HG03354 (cell line): ENCODE results near the gene BOLL.
"Not testable (repeated sequence)": the region's sequence is repeated elsewhere in the genome, so short reads cannot be mapped to it uniquely, and the experiment has no call there.

Source experiments
- ATAC-seq: cut with Tn5 transposase; IDR thresholded peaks from one replicate; pipeline ENCODE4 v1.9.1; 2021; ENCODE audit warnings: mild to moderate bottlenecking; ENCODE audit not compliant: unreplicated experiment, poor library complexity, severe bottlenecking

BOLL gene

DNA sequence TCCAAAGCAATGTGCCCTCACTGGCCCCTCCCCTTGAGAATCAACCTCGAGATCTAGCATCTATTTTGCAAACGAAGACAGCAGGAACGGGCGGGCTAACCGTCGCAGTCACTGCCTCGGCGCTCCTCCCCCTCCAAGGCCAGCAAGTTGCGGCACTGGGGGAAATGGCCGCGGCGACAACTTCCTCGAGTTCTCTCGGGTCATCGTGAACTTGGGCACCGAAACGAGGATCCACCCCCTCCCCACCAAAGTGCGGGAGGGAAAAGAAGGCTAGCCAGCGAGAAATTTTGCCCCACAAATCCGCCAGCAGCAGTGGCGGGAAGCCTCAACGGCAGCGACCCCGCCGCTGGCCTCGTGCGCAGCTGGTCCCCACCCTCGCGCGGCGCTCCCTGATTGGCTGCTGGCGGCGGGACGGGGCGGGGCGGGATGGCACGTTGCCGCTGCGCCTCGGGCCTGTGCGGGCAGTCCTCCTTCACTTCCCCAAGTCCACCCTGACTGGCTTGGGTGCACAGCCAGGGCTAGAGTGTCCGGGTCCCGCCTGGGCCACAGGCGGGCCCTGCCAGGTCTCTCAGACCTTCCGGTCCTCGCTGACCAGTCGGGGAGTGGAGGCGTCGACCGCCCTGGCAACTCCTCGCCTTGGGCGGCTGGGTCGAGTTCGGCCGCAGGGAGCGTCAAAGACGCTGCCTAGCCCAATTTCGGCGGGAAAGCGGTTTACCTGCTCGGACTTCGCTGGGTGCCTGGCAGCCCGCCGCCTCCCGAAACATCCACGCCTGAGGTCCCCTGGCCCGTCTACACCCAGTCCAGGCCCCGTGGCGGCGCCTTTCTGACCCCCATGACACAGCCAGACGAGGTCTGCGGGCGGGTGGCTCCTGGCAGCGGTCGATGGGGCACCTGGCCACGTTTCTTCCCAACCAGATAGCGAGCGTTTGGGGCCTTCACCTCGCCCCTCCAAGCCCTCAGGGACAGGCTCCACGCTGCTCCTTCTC lies at the start of gene BOLL:
BOLL (minus strand) TSS at position 364 of the 986 bp plus-strand sequence. CDS start 3,469 bp downstream, outside the sequence.
- no peak for ATAC-seq

DNA sequence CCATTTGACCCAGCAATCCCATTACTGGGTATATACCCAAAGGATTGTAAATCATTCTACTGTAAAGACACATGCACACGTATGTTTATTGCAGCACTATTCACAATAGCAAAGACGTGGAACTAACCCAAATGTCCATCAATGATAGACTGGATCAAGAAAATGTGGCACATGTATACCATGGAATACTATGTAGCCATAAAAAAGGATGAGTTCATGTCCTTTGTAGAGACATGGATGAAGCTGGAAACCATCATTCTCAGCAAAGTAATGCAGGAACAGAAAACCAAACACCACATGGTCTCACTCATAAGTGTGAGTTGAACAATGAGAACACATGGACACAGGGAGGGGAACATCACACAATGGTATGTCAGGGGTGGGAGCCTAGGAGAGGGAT lies 49.7 kb upstream of the BOLL start:
- not testable (repeated sequence) for ATAC-seq

DNA sequence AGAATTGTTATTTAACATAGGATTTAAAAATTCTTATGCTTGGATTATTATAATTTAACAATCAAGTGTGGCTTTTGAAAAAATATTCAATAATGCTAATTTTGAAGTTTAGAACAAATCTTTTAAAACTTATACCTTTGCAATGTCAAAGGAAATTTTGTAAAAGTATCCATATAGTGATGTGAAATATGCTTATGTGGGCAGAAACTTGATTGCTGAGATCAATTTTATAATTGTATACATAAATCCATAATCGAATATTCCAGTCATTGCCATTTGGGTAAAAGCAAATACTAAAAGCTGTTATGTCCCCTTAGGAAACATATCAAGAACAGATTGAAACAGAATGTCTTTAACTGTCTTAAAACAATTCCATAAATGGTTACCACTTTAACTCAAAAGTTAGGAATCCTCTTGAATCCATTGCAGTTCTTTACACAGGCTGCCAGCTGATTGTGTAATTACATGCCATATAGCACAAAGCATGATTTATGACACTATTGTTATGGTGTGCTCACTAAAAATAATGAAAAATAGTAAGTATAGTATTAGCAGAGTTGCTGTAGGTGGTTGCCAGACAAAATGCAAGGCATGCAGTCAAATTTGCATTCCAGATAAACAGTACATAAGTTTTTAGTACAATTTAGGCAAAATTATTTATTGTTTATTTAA lies 43.5 kb upstream of the BOLL start:
- ATAC-seq: no peak

GRCh38 chr2:197827618-197828017 lies 42.5 kb upstream of the BOLL start:
- ATAC-seq: no peak

DNA sequence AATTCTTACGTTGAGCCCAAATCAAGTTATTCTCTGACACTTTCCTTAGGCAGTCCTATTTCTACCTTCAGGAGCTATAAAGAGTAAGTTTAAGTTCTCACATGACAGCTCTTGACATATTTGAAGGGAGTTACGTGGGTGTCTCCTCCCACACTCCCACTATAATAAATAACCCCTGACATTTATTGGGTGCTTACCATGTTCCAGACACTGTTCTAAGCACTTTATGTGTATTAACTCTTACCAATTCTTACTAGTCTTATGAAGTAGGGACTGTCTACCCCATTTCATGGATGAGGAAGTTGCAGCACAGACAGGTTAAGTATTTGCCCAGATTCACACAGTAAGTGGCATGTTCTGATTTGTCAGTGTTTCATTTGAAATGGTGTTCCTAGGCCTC lies 37.2 kb upstream of the BOLL start:
- ATAC-seq: no peak

GRCh38 chr2:197821550-197822289 lies 36.6 kb upstream of the BOLL start:
- no peak for ATAC-seq

DNA sequence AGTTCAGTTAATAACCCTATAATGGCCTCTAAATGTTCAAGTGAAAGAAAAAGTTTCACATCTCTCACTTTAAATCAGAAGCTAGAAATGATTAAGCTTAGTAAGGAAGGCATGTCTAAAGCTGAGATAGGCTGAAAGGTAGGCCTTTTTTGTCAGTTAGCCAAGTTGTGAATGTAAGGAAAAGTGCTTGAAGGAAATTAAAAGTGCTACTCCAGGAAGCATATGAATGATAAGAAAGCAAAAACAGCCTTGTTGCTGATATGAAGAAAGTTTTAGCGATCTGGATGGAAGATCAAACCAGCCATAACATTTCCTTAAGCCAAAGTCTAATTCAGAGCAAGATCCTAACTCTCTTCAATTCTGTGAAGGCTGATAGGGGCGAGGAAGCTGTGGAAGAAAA lies 29.4 kb upstream of the BOLL start:
- ATAC-seq: no peak

- peak; percentile 77 for ATAC-seq
These were observed 28.1 kb upstream of the BOLL start for GRCh38 chr2:197813093-197813787.

GRCh38 chr2:197810491-197810890 lies 25.4 kb upstream of the BOLL start:
- ATAC-seq: no peak

GRCh38 chr2:197810016-197810415 lies 24.9 kb upstream of the BOLL start:
- no peak for ATAC-seq

DNA sequence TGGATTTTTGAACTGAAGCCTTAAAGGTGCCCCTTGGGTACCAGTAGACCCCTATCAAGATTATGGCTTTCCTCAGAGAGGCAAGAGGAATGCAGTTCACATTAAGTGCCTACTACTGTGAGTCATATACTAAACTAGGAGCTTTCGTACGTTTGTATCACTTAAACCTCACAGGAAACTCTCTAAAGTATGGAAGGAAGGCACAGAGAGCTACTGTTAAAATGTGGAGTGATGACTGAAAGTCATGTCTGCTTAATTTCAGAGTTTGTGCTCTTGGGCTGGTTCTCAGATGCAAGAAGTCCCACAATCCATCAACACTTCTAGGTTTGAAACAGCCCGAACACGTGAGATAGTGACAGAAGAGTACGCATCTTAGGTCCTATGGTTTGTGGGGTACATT lies 23.9 kb upstream of the BOLL start:
- ATAC-seq: no peak

DNA sequence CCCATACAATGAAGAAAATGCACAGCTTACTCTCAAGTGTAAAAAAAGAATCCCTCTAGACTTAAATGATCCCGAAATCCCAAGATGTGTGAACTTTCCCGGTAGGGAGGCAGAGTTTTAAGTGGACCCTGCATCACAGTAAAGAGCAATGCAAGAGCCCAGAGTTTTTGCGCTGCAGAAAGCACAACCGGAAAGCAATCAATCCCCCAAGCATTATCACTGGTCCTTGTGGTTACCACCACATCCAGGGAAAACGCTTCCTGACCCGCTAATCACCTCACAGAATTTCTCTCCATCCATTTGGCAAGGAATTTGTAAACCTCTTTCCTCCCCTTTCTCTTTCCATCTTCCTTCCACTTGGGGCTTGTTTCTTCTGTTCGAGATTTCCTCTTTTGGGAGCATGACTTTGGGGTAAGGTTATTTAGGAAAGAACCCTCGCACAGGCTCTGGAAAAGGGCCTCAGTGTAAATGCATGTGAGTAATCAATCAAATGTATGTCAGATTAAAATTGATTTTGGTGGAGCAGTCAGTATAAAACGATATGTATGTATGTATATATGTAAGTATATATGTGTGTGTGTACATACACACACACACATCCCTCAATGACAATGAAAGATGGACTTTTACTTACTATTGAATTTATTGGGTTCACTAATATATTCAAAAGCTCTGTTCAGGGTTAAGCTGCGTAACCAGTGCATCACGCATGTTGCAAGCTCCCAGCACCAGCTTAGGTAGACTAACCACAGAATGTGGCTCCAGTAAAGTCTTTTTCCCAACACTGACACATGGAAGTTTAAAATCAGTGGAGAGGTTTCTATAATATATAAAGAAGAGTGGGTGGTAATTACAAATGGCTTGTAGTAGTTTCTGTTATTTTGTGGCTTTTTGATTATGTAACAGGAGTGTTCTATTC lies 20.9 kb upstream of the BOLL start:
- no peak for ATAC-seq

DNA sequence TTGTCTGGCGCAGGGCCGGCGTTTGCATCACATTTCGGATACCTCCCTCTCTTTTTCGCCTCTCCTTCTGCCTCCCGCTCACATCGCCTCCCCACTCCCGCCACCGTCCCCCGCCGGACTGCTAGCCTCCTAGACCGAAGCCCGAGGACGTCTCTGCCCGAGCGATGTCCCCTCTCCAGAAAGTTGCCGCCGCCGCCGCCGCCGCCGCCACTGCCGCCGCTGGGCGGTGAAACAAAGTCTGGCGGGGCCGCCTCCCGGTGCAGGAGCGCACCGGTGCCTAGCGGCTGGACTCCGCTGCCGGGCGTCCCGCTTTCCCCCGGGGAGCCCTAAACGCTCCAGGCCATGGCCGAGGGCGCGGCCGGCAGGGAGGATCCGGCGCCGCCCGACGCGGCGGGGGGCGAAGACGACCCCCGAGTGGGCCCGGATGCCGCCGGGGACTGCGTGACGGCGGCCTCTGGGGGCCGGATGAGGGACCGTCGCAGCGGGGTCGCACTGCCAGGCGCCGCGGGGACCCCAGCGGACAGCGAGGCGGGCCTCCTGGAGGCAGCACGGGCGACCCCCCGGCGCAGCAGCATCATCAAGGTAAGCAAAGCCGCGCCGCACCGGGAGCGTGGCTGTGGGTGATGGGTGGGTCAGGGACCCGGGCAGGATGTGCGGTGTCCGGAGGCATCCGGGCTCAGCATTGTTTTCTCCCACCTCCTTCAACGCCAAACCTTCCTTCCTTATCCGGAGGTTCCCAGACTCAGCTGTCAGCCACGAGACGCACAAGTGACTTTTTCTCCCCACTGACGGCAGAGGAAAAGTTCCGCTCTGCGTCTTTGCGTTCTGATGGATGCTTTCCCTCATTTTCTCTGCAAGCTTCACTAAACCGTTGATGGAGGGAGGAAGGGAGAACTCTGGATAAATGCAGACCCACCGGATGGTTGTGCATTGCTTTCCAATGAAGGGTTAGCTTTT lies 19.9 kb upstream of the BOLL start:
- ATAC-seq: peak; percentile 45

DNA sequence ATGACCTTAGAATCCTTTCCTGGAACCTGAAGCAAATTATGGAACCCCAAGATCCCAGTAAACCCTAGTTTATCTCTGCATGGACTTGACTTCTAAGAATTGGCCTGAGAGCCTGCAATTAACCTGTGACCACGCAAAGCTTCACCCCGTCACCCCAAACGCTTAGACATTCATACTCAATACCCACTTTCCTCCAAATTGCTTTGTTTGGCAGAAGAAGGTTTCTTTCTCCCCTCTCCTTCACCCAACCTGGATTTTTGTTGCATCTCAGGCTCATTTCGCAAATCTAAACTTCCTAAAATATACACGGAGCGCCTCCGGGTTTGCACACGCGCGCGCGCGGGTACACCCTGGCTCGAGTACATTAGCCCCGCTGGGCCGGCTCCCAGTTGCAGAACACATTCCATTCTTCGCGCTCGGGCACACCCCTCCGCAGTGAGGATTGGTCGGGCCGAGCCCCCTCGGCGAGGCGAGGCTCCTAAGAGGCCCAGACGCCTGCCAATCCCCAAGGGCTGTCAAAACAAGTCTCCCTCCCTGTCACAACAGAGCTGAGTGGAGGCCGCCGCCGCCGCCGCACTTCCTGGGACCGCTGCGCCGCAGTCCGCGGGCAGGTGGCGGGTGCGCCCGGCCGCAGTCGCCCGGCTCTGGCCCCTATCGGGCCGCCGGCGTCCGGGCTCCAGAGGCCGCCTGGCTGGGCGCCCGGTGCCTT lies 19.1 kb upstream of the BOLL start, which contains the start of gene PLCL1:
PLCL1 (plus strand) TSS at position 545 of the 709 bp plus-strand sequence.
- ATAC-seq: peak; percentile 100

DNA sequence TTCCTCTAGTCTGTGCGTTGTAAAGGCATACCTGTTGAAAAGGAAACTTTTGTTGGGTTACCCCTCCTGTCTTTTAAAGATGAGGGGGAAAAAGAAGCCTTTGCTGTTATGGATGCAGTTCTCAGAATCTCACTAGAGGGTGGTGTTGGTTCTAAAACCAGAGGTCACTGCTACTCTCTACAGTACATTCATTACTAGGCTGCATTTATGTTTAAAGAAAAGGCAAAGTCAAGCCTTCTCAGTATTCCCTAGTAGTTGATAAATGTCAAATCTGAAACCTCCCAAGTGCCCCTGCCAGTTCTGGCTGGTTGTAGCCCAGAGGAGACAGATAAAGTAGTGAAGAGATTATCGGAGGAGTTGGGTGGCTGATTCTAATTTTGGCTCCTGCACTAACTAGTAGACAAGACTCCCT lies 17.9 kb upstream of the BOLL start:
- peak; percentile 48 for ATAC-seq

DNA sequence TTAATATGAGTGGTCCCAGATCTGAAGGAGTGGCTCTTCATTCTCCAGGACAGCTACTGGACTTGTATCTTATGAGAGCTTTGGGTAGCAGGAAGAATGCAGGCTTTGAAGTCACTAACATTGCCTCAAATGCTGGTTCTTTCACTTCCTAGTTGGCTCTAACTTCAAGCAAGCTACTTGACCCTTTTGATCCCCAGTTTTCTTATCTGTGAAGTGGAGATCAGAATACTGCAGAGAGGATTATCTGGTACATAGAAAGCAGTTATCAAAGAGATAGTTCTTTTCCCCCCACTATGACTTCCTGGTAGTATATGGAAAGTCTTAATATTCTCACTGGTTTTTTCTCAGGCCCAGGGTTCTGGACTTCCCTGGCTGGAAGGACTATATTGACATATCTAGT lies 15.9 kb upstream of the BOLL start:
- no peak for ATAC-seq

DNA sequence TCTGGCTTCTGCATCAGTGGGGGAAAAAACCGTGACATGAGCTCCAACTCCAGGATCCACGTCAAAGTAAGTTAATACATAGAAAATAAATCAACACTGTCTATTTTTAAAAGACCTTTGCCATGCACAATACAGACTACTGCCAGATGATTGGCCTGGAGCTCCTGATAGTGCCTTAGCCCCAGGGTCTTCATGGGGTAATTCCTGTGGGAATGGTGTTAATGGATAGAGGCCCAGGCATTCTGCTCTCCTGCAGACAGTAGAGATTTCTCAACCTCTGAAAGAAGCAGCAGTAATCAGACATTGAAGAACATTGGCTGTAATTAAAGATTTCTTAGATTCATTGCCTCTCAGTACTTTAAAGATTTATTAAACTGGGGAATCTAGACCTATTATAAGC lies 15.0 kb upstream of the BOLL start:
- ATAC-seq: no peak
